HG02763 (cell line): ENCODE results near the gene UBL7.
"Not testable (repeated sequence)": the region's sequence is repeated elsewhere in the genome, so short reads cannot be mapped to it uniquely, and the experiment has no call there.

ENCODE experiments used
- ATAC-seq: cut with Tn5 transposase; IDR thresholded peaks from one replicate; pipeline ENCODE4 v1.9.1; 2021; ENCODE audit warnings: mild to moderate bottlenecking, moderate library complexity; ENCODE audit not compliant: unreplicated experiment

UBL7 gene

GRCh38 chr15:74464216-74464615, 3.3 kb upstream of the UBL7 start:
- no peak for ATAC-seq

GRCh38 chr15:74463634-74464033, 2.7 kb upstream of the UBL7 start:
- ATAC-seq: no peak

- no peak for ATAC-seq
Measured at GRCh38 chr15:74461847-74462511, 1.0 kb upstream of the UBL7 start.

- ATAC-seq: no peak
Measured at GRCh38 chr15:74460298-74460697, 662 bp downstream of the UBL7 start.

- ATAC-seq: not testable (repeated sequence)
Measured at GRCh38 chr15:74459798-74460197, 1.2 kb downstream of the UBL7 start.

GRCh38 chr15:74458473-74458872, 2.5 kb downstream of the UBL7 start:
- ATAC-seq: no peak

- not testable (repeated sequence) for ATAC-seq
Measured at GRCh38 chr15:74457036-74457435, 3.9 kb downstream of the UBL7 start.

GRCh38 chr15:74454764-74455500, 6.0 kb downstream of the UBL7 start:
- no peak for ATAC-seq

- no peak for ATAC-seq
Measured at GRCh38 chr15:74453925-74454763, 6.8 kb downstream of the UBL7 start.

- ATAC-seq: no peak
Measured at GRCh38 chr15:74451861-74452835, 8.8 kb downstream of the UBL7 start.

- no peak for ATAC-seq
Measured at GRCh38 chr15:74451322-74451721, 9.6 kb downstream of the UBL7 start.

- ATAC-seq: no peak
Measured at GRCh38 chr15:74449643-74450205, 11.2 kb downstream of the UBL7 start.

- ATAC-seq: no peak
Measured at GRCh38 chr15:74449095-74449494, 11.9 kb downstream of the UBL7 start.

GRCh38 chr15:74445816-74446763, 14.9 kb downstream of the UBL7 start:
- ATAC-seq: no peak

- ATAC-seq: no peak
Measured at GRCh38 chr15:74444106-74445062, 16.6 kb downstream of the UBL7 start.

GRCh38 chr15:74443100-74443909, 17.7 kb downstream of the UBL7 start:
- ATAC-seq: no peak

GRCh38 chr15:74442604-74443003, 18.4 kb downstream of the UBL7 start:
- no peak for ATAC-seq
